Neuronal stem cell (in vitro differentiated cells): ENCODE data around the gene MRPS5.

Experiments used
- DNase-seq: peaks from one replicate; pipeline ENCODE4 v3.0.0-alpha.2; 2013; ENCODE audit warnings: low spot score
- H2AFZ ChIP-seq: one replicate; pipeline ENCODE4 v1.6.1; 2013; ENCODE audit warnings: mild to moderate bottlenecking, low read length, inconsistent platforms
- H2AK5ac ChIP-seq: 2 replicates; pipeline ENCODE4 v1.6.1; 2013; ENCODE audit warnings: low read depth, mild to moderate bottlenecking, inconsistent platforms, low read length, moderate library complexity, mixed read lengths
- H2BK120ac ChIP-seq: 2 replicates; pipeline ENCODE4 v1.6.1; 2013; ENCODE audit warnings: low read depth, mild to moderate bottlenecking, inconsistent platforms, low read length, moderate library complexity, mixed read lengths
- H2BK12ac ChIP-seq: one replicate; pipeline ENCODE4 v1.6.1; 2013; ENCODE audit warnings: low read length, inconsistent platforms
- H2BK15ac ChIP-seq: 2 replicates; pipeline ENCODE4 v1.6.1; 2013; ENCODE audit warnings: mild to moderate bottlenecking, low read length, inconsistent platforms, mixed read lengths
- H2BK5ac ChIP-seq: one replicate; pipeline ENCODE4 v1.6.1; 2013; ENCODE audit warnings: inconsistent platforms, mild to moderate bottlenecking, low read length, moderate library complexity
- H3K14ac ChIP-seq: one replicate; pipeline ENCODE4 v1.6.1; 2013; ENCODE audit warnings: low read length, inconsistent platforms
- H3K18ac ChIP-seq: 2 replicates; pipeline ENCODE4 v1.6.1; 2013; ENCODE audit warnings: low read length, inconsistent platforms
- H3K23ac ChIP-seq: 2 replicates; pipeline ENCODE4 v1.6.1; 2013; ENCODE audit warnings: low read depth, mild to moderate bottlenecking, mixed read lengths, low read length, inconsistent platforms; ENCODE audit not compliant: poor library complexity
- H3K27ac ChIP-seq: replicated peaks from 3 replicates; pipeline ENCODE4 v1.5.1; 2013; ENCODE audit warnings: low read length, inconsistent platforms
- H3K27me3 ChIP-seq, 3 experiments: 2 replicates each; pipeline ENCODE4 v1.6.1; 2013; ENCODE audit warnings: low read length in 3 of 3, mild to moderate bottlenecking in 2 of 3, inconsistent platforms in 1 of 3, low read depth in 1 of 3, mixed read lengths in 1 of 3, moderate library complexity in 1 of 3; ENCODE audit not compliant: control insufficient read depth in 3 of 3, insufficient read depth in 3 of 3
- H3K36me3 ChIP-seq, 2 donors: replicated peaks in 1 of 2; 2 replicates each; pipeline ENCODE4 v1.6.1; 2013; ENCODE audit warnings: low read length in 2 of 2; ENCODE audit not compliant: control insufficient read depth in 2 of 2, insufficient read depth in 2 of 2
- H3K4ac ChIP-seq: 2 replicates; pipeline ENCODE4 v1.6.1; 2013; ENCODE audit warnings: inconsistent platforms, mild to moderate bottlenecking, low read length, moderate library complexity
- H3K4me1 ChIP-seq, 2 donors: 1 replicate in 1 of 2; 2 replicates in 1 of 2; pipeline ENCODE4 v1.6.1; 2013; ENCODE audit warnings: low read length in 2 of 2, low read depth in 1 of 2; ENCODE audit not compliant: control insufficient read depth in 2 of 2, insufficient read depth in 1 of 2
- H3K4me2 ChIP-seq: one replicate; pipeline ENCODE4 v1.6.1; 2013; ENCODE audit warnings: mild to moderate bottlenecking, low read length, inconsistent platforms; ENCODE audit not compliant: insufficient read depth, poor library complexity, severe bottlenecking
- H3K4me3 ChIP-seq, 2 donors: 2 replicates each; pipeline ENCODE4 v1.5.1; 2013; ENCODE audit warnings: low read length in 2 of 2, mild to moderate bottlenecking in 2 of 2, inconsistent platforms in 1 of 2, moderate library complexity in 1 of 2
- H3K79me1 ChIP-seq: one replicate; pipeline ENCODE4 v1.6.1; 2013; ENCODE audit warnings: low read depth, mild to moderate bottlenecking, inconsistent platforms, low read length, moderate library complexity
- H3K9ac ChIP-seq: one replicate; pipeline ENCODE4 v1.6.1; 2013; ENCODE audit warnings: mild to moderate bottlenecking, low read depth, low read length, inconsistent platforms; ENCODE audit not compliant: poor library complexity
- H3K9me3 ChIP-seq, 2 donors: replicated peaks in 1 of 2; 2 replicates each; pipeline versions ENCODE3 to v1.6.1; 2013; ENCODE audit warnings: low read length in 2 of 2, mild to moderate bottlenecking in 2 of 2, inconsistent platforms in 1 of 2, low read depth in 1 of 2, mixed read lengths in 1 of 2, moderate library complexity in 1 of 2; ENCODE audit not compliant: control insufficient read depth in 2 of 2, insufficient read depth in 1 of 2
- H4K8ac ChIP-seq: one replicate; pipeline ENCODE4 v1.6.1; 2013; ENCODE audit warnings: low read depth, mild to moderate bottlenecking, inconsistent platforms, low read length, moderate library complexity
- H4K91ac ChIP-seq: one replicate; pipeline ENCODE4 v1.6.1; 2013; ENCODE audit warnings: low read length, low read depth, mild to moderate bottlenecking, inconsistent platforms; ENCODE audit not compliant: poor library complexity
- WGBS, 2 donors: extraction: QIAGEN DNeasy Blood & Tissue Kit; methylation state at CpG; one replicate each; pipeline ENCODE4 v1.1.7; 2013; ENCODE audit warnings: missing lambda C conversion rate in 2 of 2, mixed read lengths in 1 of 2; ENCODE audit not compliant: insufficient read length in 2 of 2, insufficient replicate concordance in 1 of 2; ENCODE audit errors: extremely low coverage in 2 of 2; 5-methylcytosine and 5-hydroxymethylcytosine counted together

Gene MRPS5

DNA sequence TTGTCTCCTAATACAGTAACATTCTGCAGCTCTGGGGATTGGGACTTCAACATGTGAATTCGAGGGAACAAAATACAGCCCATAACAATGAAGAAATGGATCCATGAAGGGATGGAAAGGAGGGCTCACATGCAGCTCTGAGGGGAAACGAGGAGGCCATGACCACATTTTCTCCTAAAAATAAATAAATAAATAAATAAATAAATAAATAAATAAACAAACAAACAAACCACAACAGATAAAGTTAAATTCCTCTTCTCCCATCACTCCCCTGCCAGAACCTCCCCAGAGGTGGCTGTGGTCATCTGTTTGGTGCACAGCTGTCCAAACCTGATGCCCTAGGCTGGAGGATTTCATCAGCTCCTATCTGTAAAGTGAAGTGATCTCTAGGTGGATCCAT, 53.4 kb downstream of the MRPS5 start:
- Histone ChIP-seq H3K27me3 (no peaks in the 10 kb centered on the region), H3K4me2 (no peak overlapping the region), H4K8ac (no peak overlapping the region), H4K91ac (no peak overlapping the region), H3K79me1 (no peaks in the 10 kb centered on the region), H3K36me3 (no peaks in the 10 kb centered on the region), H2AK5ac (no peak overlapping the region), H3K23ac (no peak overlapping the region), H2BK15ac (no peak overlapping the region), H3K14ac (no peak overlapping the region), H3K18ac (no peak overlapping the region), H3K4ac (no peak overlapping the region), H3K9ac (no peak overlapping the region), H3K27ac (no peak overlapping the region), H3K9me3 (no peaks in the 10 kb centered on the region), H2AFZ (no peak overlapping the region), H3K4me1 (peaks cover 0 to 2% of the 10 kb centered on the region in 2 donors), H2BK12ac (no peak overlapping the region), H3K4me3 (no peak overlapping the region), H2BK5ac (no peak overlapping the region), H2BK120ac (no peak overlapping the region)
- WGBS, 2 donors = no CpG with 5 or more reads among the region's 2 CpGs
- no peak for DNase-seq

- Histone ChIP-seq H3K79me1 (no peaks in the 10 kb centered on the region), H3K4me2 (no peak overlapping the region), H3K9me3 (no peaks in the 10 kb centered on the region), H3K18ac (no peak overlapping the region), H4K91ac (no peak overlapping the region), H2BK12ac (no peak overlapping the region), H2AK5ac (no peak overlapping the region), H3K36me3 (no peaks in the 10 kb centered on the region), H2BK5ac (no peak overlapping the region), H3K27ac (no peak overlapping the region), H3K27me3 (peaks cover 0 to 14% (median 0%) of the 10 kb centered on the region in 3 experiments), H2BK15ac (peak overlapping the region; percentile 70), H2AFZ (peak overlapping the region; percentile 22), H4K8ac (no peak overlapping the region), H3K4ac (no peak overlapping the region), H3K23ac (no peak overlapping the region), H3K4me3 (no peak overlapping the region), H3K14ac (no peak overlapping the region), H3K9ac (peak overlapping the region; percentile 30), H2BK120ac (no peak overlapping the region), H3K4me1 (peaks cover 1 to 7% of the 10 kb centered on the region in 2 donors)
- no peak for DNase-seq
- WGBS, 2 donors = no CpG with 5 or more reads among the region's 12 CpGs
Measured at GRCh38 chr2:95063086-95063958, 58.3 kb downstream of the MRPS5 start.

DNA sequence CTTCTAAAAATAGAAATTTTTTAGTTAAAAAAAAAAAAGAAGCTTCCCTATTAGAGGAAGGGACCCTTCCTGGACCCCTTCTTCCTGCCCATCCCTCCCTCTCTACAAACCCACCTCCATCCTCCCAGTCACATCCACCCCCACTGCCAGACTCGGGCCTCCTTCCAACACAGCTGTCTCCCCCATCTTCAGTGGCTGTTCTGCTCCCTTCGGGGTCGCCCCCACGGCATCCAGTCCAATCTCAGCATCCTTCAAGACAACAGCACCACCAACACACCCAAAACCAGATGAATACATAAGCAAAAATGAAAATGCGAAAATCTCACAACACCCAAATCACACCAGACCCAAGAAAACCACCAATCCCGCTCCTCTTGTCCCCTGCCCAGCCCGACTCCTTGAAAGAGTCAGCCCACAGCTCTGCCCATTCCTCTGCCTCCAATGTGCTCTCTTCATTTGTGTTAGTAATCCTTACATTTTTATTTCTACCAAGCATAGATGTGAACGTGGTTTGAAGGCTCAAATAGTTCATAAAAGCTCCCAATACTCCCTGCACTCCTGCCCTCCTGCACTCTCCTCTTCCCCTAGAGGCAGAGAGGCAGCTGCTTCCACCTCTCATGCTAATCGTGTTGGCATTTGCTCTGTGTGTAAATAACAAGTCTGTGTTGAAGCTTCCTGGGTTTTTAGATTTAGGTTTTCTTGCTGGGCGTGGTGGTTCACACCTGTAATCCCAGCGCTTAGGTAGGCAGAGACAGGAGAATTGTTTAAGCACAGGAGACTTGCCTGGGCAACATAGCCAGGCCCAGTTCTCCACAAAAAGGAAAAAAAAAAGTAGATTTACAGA, 59.1 kb downstream of the MRPS5 start:
- no peak for DNase-seq
- H2BK5ac ChIP-seq = no peak overlapping the region
- H2BK12ac ChIP-seq = no peak overlapping the region
- no peak overlapping the region for H3K4ac ChIP-seq
- H3K23ac ChIP-seq = no peak overlapping the region
- no peak overlapping the region for H4K91ac ChIP-seq
- H2BK15ac ChIP-seq = peak overlapping the region; percentile 88
- peak overlapping the region; percentile 53 for H2BK120ac ChIP-seq
- peak overlapping the region; percentile 22 for H2AFZ ChIP-seq
- WGBS, 2 donors = no CpG with 5 or more reads among the region's 11 CpGs
- H3K4me1 ChIP-seq = peaks cover 4 to 12% of the 10 kb centered on the region in 2 donors
- no peaks in the 10 kb centered on the region for H3K9me3 ChIP-seq
- no peak overlapping the region for H4K8ac ChIP-seq
- H3K79me1 ChIP-seq = no peaks in the 10 kb centered on the region
- peaks cover 0 to 14% (median 0%) of the 10 kb centered on the region in 3 experiments for H3K27me3 ChIP-seq
- H3K27ac ChIP-seq = no peak overlapping the region
- no peak overlapping the region for H3K14ac ChIP-seq
- H3K4me3 ChIP-seq = no peak overlapping the region
- no peak overlapping the region for H3K4me2 ChIP-seq
- no peak overlapping the region for H3K18ac ChIP-seq
- no peak overlapping the region for H3K9ac ChIP-seq
- no peaks in the 10 kb centered on the region for H3K36me3 ChIP-seq
- no peak overlapping the region for H2AK5ac ChIP-seq
